Head of caudate nucleus (tissue), 42 donors: ENCODE data around the gene RNF157.

Source experiments
- DNase-seq, 42 donors: peaks; one replicate each; pipeline versions ENCODE4 v3.0.0 to v3.0.0-alpha.2; 2020 to 2021; ENCODE audit warnings: mixed read lengths in 7 of 42
- intact Hi-C: fragments of 100-400 bp; cut with DNase I; formaldehyde crosslinking; loops from one replicate; pipeline ENCODE4 v1.15.0; 2022

The RNF157 gene

GRCh38 chr17:76094046-76094445, 146.2 kb downstream of the RNF157 start:
- intact Hi-C loops: no loop called here
- no peak for DNase-seq

- intact Hi-C loops: no loop called here
- DNase-seq: no peak
Measured at GRCh38 chr17:76092526-76093413, 147.5 kb downstream of the RNF157 start.
